Breast epithelium (tissue), 4 donors: Measurements from ENCODE around the gene NEDD4L. TPM values are rescaled to one million over a fixed set of nuclear protein-coding genes. Genes with fewer than 3 reads are reported as not detected.

ENCODE experiments used
- DNase-seq, 2 donors: peaks; one replicate each; pipeline ENCODE4 v3.0.0-alpha.2; 2019; ENCODE audit warnings: low spot score in 2 of 2
- H3K27ac ChIP-seq, 2 donors: fragments of 200-600 bp; sonication (generic) in 1 of 2; one replicate each; pipeline ENCODE4 v1.5.1; 2016 to 2019; ENCODE audit warnings: mild to moderate bottlenecking in 1 of 2
- H3K27me3 ChIP-seq, 2 donors: fragments of 200-600 bp; sonication (generic) in 1 of 2; one replicate each; pipeline versions ENCODE4 v1.5.1 to v1.6.0; 2017 to 2019; ENCODE audit warnings: control low read depth in 1 of 2, mild to moderate bottlenecking in 1 of 2
- H3K36me3 ChIP-seq: fragments of 200-600 bp; one replicate; pipeline ENCODE4 v1.5.1; 2019
- H3K4me1 ChIP-seq, 2 donors: fragments of 200-600 bp; sonication (generic); one replicate each; pipeline ENCODE4 v1.5.1; 2016 to 2019; ENCODE audit warnings: control low read depth in 1 of 2
- H3K4me3 ChIP-seq, 3 donors: fragments of 200-600 bp; sonication (generic); 1 replicate in 2 of 3; 2 replicates in 1 of 3; pipeline ENCODE4 v1.5.1; 2016 to 2019; ENCODE audit warnings: mild to moderate bottlenecking in 3 of 3, moderate library complexity in 2 of 3
- H3K9me3 ChIP-seq, 2 donors: fragments of 200-600 bp; sonication (generic) in 1 of 2; one replicate each; pipeline ENCODE4 v1.5.1; 2016 to 2019; ENCODE audit warnings: control low read depth in 1 of 2
- CTCF ChIP-seq, 3 donors: fragments of 450-650 bp; IDR thresholded peaks; one replicate each; pipeline ENCODE4 v1.5.1; 2016 to 2017; ENCODE audit warnings: antibody characterized with exemption in 3 of 3, mild to moderate bottlenecking in 3 of 3, moderate library complexity in 3 of 3
- POLR2A ChIP-seq: fragments of 450-650 bp; IDR thresholded peaks from one replicate; pipeline ENCODE4 v1.6.1; 2016; ENCODE audit warnings: antibody characterized with exemption, mild to moderate bottlenecking, moderate library complexity
- POLR2AphosphoS5 ChIP-seq, 3 donors: sonication (generic); formaldehyde crosslinking; IDR thresholded peaks; one replicate each; pipeline ENCODE4 v1.6.1; 2017; ENCODE audit warnings: antibody characterized with exemption in 3 of 3
- intact Hi-C: fragments of 100-400 bp; cut with DNase I; formaldehyde crosslinking; loops from one replicate; pipeline ENCODE4 v1.15.1; 2023; ENCODE audit warnings: low total_unique reads
- total RNA-seq, 3 donors: library from RNA; depleted of rRNA; stranded (reverse); fragments of >200 nt; gene quantifications; one replicate each; pipeline ENCODE4 v1.1.0, GENCODE V29; 2016

Gene NEDD4L
- total RNA-seq, 3 donors from 2014 or later: 26.2 to 162 (median 106) TPM

- Histone ChIP-seq H3K4me3 (no peak overlapping the region), H3K4me1 (no peaks in the 10 kb centered on the region), H3K27me3 (no peaks in the 10 kb centered on the region), H3K27ac (no peak overlapping the region), H3K9me3 (no peaks in the 10 kb centered on the region), H3K36me3 (no peaks in the 10 kb centered on the region)
- intact Hi-C loops: no loop called here
- no peak for DNase-seq
- TF ChIP-seq POLR2AphosphoS5 (IDR thresholded peaks at IDR 0.05) (no peak), CTCF (IDR thresholded peaks at IDR 0.05) (no peak), POLR2A (no peak)
Measured at GRCh38 chr18:58114766-58115165, 70.7 kb downstream of the NEDD4L start.

- H3K4me1 ChIP-seq: no peaks in the 10 kb centered on the region
- no peak for DNase-seq
- no peaks in the 10 kb centered on the region for H3K27me3 ChIP-seq
- no peaks in the 10 kb centered on the region for H3K9me3 ChIP-seq
- intact Hi-C loops: no loop called here
- no peaks in the 10 kb centered on the region for H3K36me3 ChIP-seq
- no peak overlapping the region for H3K27ac ChIP-seq
- H3K4me3 ChIP-seq: no peak overlapping the region
- TF ChIP-seq CTCF (IDR thresholded peaks at IDR 0.05) (no peak), POLR2A (no peak), POLR2AphosphoS5 (IDR thresholded peaks at IDR 0.05) (no peak)
Measured at GRCh38 chr18:58116818-58117217, 72.8 kb downstream of the NEDD4L start.

GRCh38 chr18:58117786-58118403 is 73.9 kb downstream of the NEDD4L start:
- Histone ChIP-seq H3K4me1 (no peaks in the 10 kb centered on the region), H3K36me3 (no peaks in the 10 kb centered on the region), H3K27me3 (no peaks in the 10 kb centered on the region), H3K27ac (peak overlapping the region; percentile 5 to 34), H3K9me3 (no peaks in the 10 kb centered on the region), H3K4me3 (no peak overlapping the region)
- DNase-seq: no peak
- peak in 1 of 3 donors; percentile 13 for TF ChIP-seq POLR2AphosphoS5 (IDR thresholded peaks at IDR 0.05)
- no peak for TF ChIP-seq CTCF (IDR thresholded peaks at IDR 0.05)
- intact Hi-C loops: no loop called here

GRCh38 chr18:58118536-58118935 is 74.5 kb downstream of the NEDD4L start:
- no peak overlapping the region for H3K4me3 ChIP-seq
- intact Hi-C loops: no loop called here
- H3K9me3 ChIP-seq: no peaks in the 10 kb centered on the region
- H3K27me3 ChIP-seq: no peaks in the 10 kb centered on the region
- DNase-seq: no peak
- TF ChIP-seq POLR2A (no peak), POLR2AphosphoS5 (IDR thresholded peaks at IDR 0.05) (no peak), CTCF (IDR thresholded peaks at IDR 0.05) (no peak)
- peak overlapping the region in 1 of 2 donors; percentile 34 for H3K27ac ChIP-seq
- no peaks in the 10 kb centered on the region for H3K36me3 ChIP-seq
- no peaks in the 10 kb centered on the region for H3K4me1 ChIP-seq

- Histone ChIP-seq H3K4me1 (no peaks in the 10 kb centered on the region), H3K27me3 (no peaks in the 10 kb centered on the region), H3K4me3 (no peak overlapping the region), H3K27ac (peak overlapping the region; percentile 13 to 17), H3K36me3 (no peaks in the 10 kb centered on the region), H3K9me3 (no peaks in the 10 kb centered on the region)
- intact Hi-C loops: loop anchor here (2.0 kb wide), 1 partner anchor 77 kb away; no protein-coding TSS in a partner anchor
- TF ChIP-seq POLR2A (no peak), POLR2AphosphoS5 (IDR thresholded peaks at IDR 0.05) (no peak), CTCF (IDR thresholded peaks at IDR 0.05) (no peak)
- DNase-seq: no peak
Measured at GRCh38 chr18:58119819-58120218, 75.8 kb downstream of the NEDD4L start.
